CD4-positive, alpha-beta T cell (primary cell): ENCODE measurements around the gene LDLRAD4. TPM values are rescaled to one million over a fixed set of nuclear protein-coding genes. Genes with fewer than 3 reads are reported as not detected.
"Not testable (repeated sequence)": the region's sequence is repeated elsewhere in the genome, so short reads cannot be mapped to it uniquely, and the experiment has no call there.

Source experiments
- ATAC-seq: fragments of 200-7000 bp; cut with Tn5 transposase; one replicate; pipeline ENCODE4 v1.10.0; 2022; ENCODE audit warnings: mild to moderate bottlenecking; ENCODE audit not compliant: poor library complexity
- CTCF ChIA-PET: fragments of 350-600 bp; sonication (Branson Sonifier 250); formaldehyde crosslinking; loops from one replicate; lab custom pipeline; 2021; ENCODE audit warnings: antibody characterized with exemption, inconsistent platforms; lab: Charles Lee
- POLR2A ChIA-PET: fragments of 350-600 bp; sonication (Branson Sonifier 250); formaldehyde crosslinking; loops from one replicate; lab custom pipeline; 2021; ENCODE audit warnings: antibody characterized with exemption, inconsistent platforms; lab: Charles Lee
- DNase-seq, 14 experiments: peaks; one replicate each; pipeline ENCODE4 v3.0.0-alpha.2; 2013 to 2020; ENCODE audit warnings: mixed read lengths in 2 of 14
- H3K27ac ChIP-seq, 2 donors: one replicate each; pipeline versions ENCODE4 v1.5.1 to v1.7.0; 2013; ENCODE audit warnings: low read length in 2 of 2, low read depth in 1 of 2, mild to moderate bottlenecking in 1 of 2
- H3K27me3 ChIP-seq, 2 experiments: 1 replicate in 1 of 2; 2 replicates in 1 of 2; pipeline versions ENCODE4 v1.6.1 to v1.7.0; 2013; ENCODE audit warnings: low read length in 2 of 2, control low read depth in 1 of 2, mild to moderate bottlenecking in 1 of 2, moderate library complexity in 1 of 2; ENCODE audit not compliant: insufficient read depth in 2 of 2, control insufficient read depth in 1 of 2
- H3K36me3 ChIP-seq: one replicate; pipeline ENCODE4 v1.6.1; 2013; ENCODE audit warnings: low read length, control low read depth; ENCODE audit not compliant: insufficient read depth
- H3K4me1 ChIP-seq: one replicate; pipeline ENCODE4 v1.6.1; 2013; ENCODE audit warnings: low read length, control low read depth; ENCODE audit not compliant: insufficient read depth
- H3K4me3 ChIP-seq: one replicate; pipeline ENCODE4 v1.5.1; 2013; ENCODE audit warnings: mild to moderate bottlenecking, low read length, moderate library complexity
- H3K9me3 ChIP-seq, 2 experiments: 1 replicate in 1 of 2; 2 replicates in 1 of 2; pipeline versions ENCODE4 v1.6.1 to v1.7.0; 2013; ENCODE audit warnings: low read length in 2 of 2, mild to moderate bottlenecking in 2 of 2, control low read depth in 1 of 2, moderate library complexity in 1 of 2; ENCODE audit not compliant: control insufficient read depth in 1 of 2, insufficient read depth in 1 of 2
- H3K27ac Mint-ChIP-seq: one replicate; pipeline ENCODE4 v1.8.0; 2020; ENCODE audit warnings: mixed read lengths
- H3K27me3 Mint-ChIP-seq: one replicate; pipeline ENCODE4 v1.8.0; 2021; ENCODE audit warnings: mixed read lengths
- H3K36me3 Mint-ChIP-seq: one replicate; pipeline ENCODE4 v1.8.0; 2021; ENCODE audit warnings: low read depth, mixed read lengths
- H3K4me1 Mint-ChIP-seq: one replicate; pipeline ENCODE4 v1.8.0; 2021; ENCODE audit warnings: low read depth, mixed read lengths
- H3K4me3 Mint-ChIP-seq: one replicate; pipeline ENCODE4 v1.8.0; 2020; ENCODE audit warnings: mild to moderate bottlenecking, mixed read lengths
- H3K9me3 Mint-ChIP-seq: one replicate; pipeline ENCODE4 v1.8.0; 2020; ENCODE audit warnings: mixed read lengths
- CTCF ChIP-seq: fragments of 200-600 bp; IDR thresholded peaks from one replicate; pipeline ENCODE4 v1.8.0; 2022; ENCODE audit warnings: antibody characterized with exemption, mild to moderate bottlenecking
- intact Hi-C, 2 experiments: fragments of 100-400 bp; cut with DNase I in 1 of 2; cut with micrococcal nuclease in 1 of 2; formaldehyde crosslinking; loops; one replicate each; pipeline versions ENCODE4 v1.15.1 to v1.9.0; 2023 to 2025; cut with DNase I, micrococcal nuclease
- total RNA-seq, 174 experiments: library from RNA in 2 of 174; stranded (reverse) in 2 of 174; gene quantifications; one replicate each; pipeline ENCODE4 v1.2.3 and lab custom pipeline; 2021 to 2026

LDLRAD4 gene
- total RNA-seq, 2 experiments from 2014 or later: 51.9 to 52.7 TPM

GRCh38 chr18:13672657-13673056 lies 454.1 kb downstream of the LDLRAD4 start:
- no peak overlapping the region for H3K27ac Mint-ChIP-seq

GRCh38 chr18:13676471-13676870 lies 457.9 kb downstream of the LDLRAD4 start:
- ChIA-PET CTCF (no interaction called here), POLR2A (no interaction called here)
- H3K36me3 ChIP-seq: no peaks in the 10 kb centered on the region
- H3K9me3 ChIP-seq: no peaks in the 10 kb centered on the region
- no peak for ATAC-seq
- Mint-ChIP-seq H3K27ac (no peak overlapping the region), H3K9me3 (no peaks in the 10 kb centered on the region), H3K27me3 (no peaks in the 10 kb centered on the region), H3K4me3 (no peak overlapping the region), H3K4me1 (no peaks in the 10 kb centered on the region), H3K36me3 (peaks cover 13% of the 10 kb centered on the region)
- no peaks in the 10 kb centered on the region for H3K4me1 ChIP-seq
- intact Hi-C loops: no loop called here
- no peak for TF ChIP-seq CTCF
- no peak for DNase-seq
- H3K27me3 ChIP-seq: no peaks in the 10 kb centered on the region
- H3K4me3 ChIP-seq: no peak overlapping the region
- H3K27ac ChIP-seq: no peak overlapping the region

More at GRCh38 chr18:13672657-13673056, 454.1 kb downstream of the LDLRAD4 start:
- H3K36me3 Mint-ChIP-seq: peaks cover 23% of the 10 kb centered on the region
- Histone ChIP-seq H3K4me3 (no peak overlapping the region), H3K36me3 (no peaks in the 10 kb centered on the region), H3K4me1 (no peaks in the 10 kb centered on the region), H3K27me3 (no peaks in the 10 kb centered on the region), H3K27ac (no peak overlapping the region), H3K9me3 (no peaks in the 10 kb centered on the region)
- H3K9me3 Mint-ChIP-seq: no peaks in the 10 kb centered on the region
- ChIA-PET CTCF (no interaction called here), POLR2A (no interaction called here)
- no peak for TF ChIP-seq CTCF
- no peaks in the 10 kb centered on the region for H3K4me1 Mint-ChIP-seq
- intact Hi-C loops: no loop called here
- no peaks in the 10 kb centered on the region for H3K27me3 Mint-ChIP-seq
- no peak overlapping the region for H3K4me3 Mint-ChIP-seq
- no peak for ATAC-seq
- peak in 1 of 14 experiments; percentile 13 for DNase-seq

GRCh38 chr18:13677350-13677749 lies 458.8 kb downstream of the LDLRAD4 start:
- H3K4me1 Mint-ChIP-seq, H3K9me3 ChIP-seq, H3K36me3 ChIP-seq, intact Hi-C loops, H3K4me3 ChIP-seq, H3K27ac ChIP-seq, H3K9me3 Mint-ChIP-seq, POLR2A ChIA-PET, DNase-seq, H3K27ac Mint-ChIP-seq, H3K27me3 Mint-ChIP-seq, H3K4me1 ChIP-seq, ATAC-seq, CTCF ChIA-PET, H3K4me3 Mint-ChIP-seq, H3K27me3 ChIP-seq: not testable (repeated sequence)
- peaks cover 13% of the 10 kb centered on the region for H3K36me3 Mint-ChIP-seq

GRCh38 chr18:13680612-13681011 lies 462.1 kb downstream of the LDLRAD4 start:
- no peaks in the 10 kb centered on the region for H3K36me3 ChIP-seq
- Mint-ChIP-seq H3K4me1 (peaks cover 15% of the 10 kb centered on the region), H3K4me3 (no peak overlapping the region), H3K9me3 (no peaks in the 10 kb centered on the region), H3K36me3 (peaks cover 22% of the 10 kb centered on the region), H3K27me3 (no peaks in the 10 kb centered on the region), H3K27ac (no peak overlapping the region)
- no peak overlapping the region for H3K4me3 ChIP-seq
- CTCF ChIA-PET: no interaction called here
- ATAC-seq (no peak), DNase-seq (peak in 4 of 14 experiments; percentile 10 to 34 (median 14))
- no peak overlapping the region for H3K27ac ChIP-seq
- intact Hi-C loops: no loop called here
- H3K9me3 ChIP-seq: no peaks in the 10 kb centered on the region
- POLR2A ChIA-PET: no interaction called here
- no peaks in the 10 kb centered on the region for H3K4me1 ChIP-seq
- H3K27me3 ChIP-seq: no peaks in the 10 kb centered on the region
- no peak for TF ChIP-seq CTCF
